ENCODE data around the gene PRDM4. TPM values are rescaled to one million over a fixed set of nuclear protein-coding genes. Genes with fewer than 3 reads are reported as not detected.

The PRDM4 gene
- total RNA-seq, 2 donors from 2014 or later = 32.7 to 36.0 TPM

GRCh38 chr12:107788281-107788680 lies 27.3 kb upstream of the PRDM4 start:
- TF ChIP-seq POLR2AphosphoS5 (IDR thresholded peaks at IDR 0.05) (no peak), CTCF (IDR thresholded peaks at IDR 0.05) (no peak), POLR2A (IDR thresholded peaks at IDR 0.05) (no peak)
- DNase-seq (ENCODE audit: low spot score) = no peak
- WGBS = 67% methylated on average over 2 of the region's 2 CpGs
- no peak overlapping the region for H3K27ac ChIP-seq
- H3K36me3 ChIP-seq = no peaks in the 10 kb centered on the region
- intact Hi-C loops (cut with DNase I) = no loop called here
- no peaks in the 10 kb centered on the region for H3K4me1 ChIP-seq (replicated peaks)
- no peaks in the 10 kb centered on the region for H3K27me3 ChIP-seq (replicated peaks; ENCODE audit: insufficient read depth)
- no peak overlapping the region for H3K4me3 ChIP-seq
- H3K9me3 ChIP-seq = no peaks in the 10 kb centered on the region

GRCh38 chr12:107783406-107784376 lies 22.8 kb upstream of the PRDM4 start:
- intact Hi-C loops (cut with DNase I) = no loop called here
- Histone ChIP-seq H3K27me3 (replicated peaks; ENCODE audit: insufficient read depth) (no peaks in the 10 kb centered on the region), H3K36me3 (no peaks in the 10 kb centered on the region), H3K9me3 (no peaks in the 10 kb centered on the region), H3K27ac (no peak overlapping the region), H3K4me3 (no peak overlapping the region), H3K4me1 (replicated peaks) (no peaks in the 10 kb centered on the region)
- 76% methylated on average over 6 of the region's 6 CpGs for WGBS
- DNase-seq (ENCODE audit: low spot score) = no peak
- TF ChIP-seq POLR2AphosphoS5 (IDR thresholded peaks at IDR 0.05) (no peak), POLR2A (IDR thresholded peaks at IDR 0.05) (no peak), CTCF (IDR thresholded peaks at IDR 0.05) (no peak)

- intact Hi-C loops (cut with DNase I) = no loop called here
- no peak for TF ChIP-seq POLR2AphosphoS5 (IDR thresholded peaks at IDR 0.05)
- TF ChIP-seq CTCF (IDR thresholded peaks at IDR 0.05) = no peak
- TF ChIP-seq POLR2A (IDR thresholded peaks at IDR 0.05) = no peak
- no peak overlapping the region for H3K4me3 ChIP-seq
- H3K4me1 ChIP-seq (replicated peaks) = no peaks in the 10 kb centered on the region
- H3K36me3 ChIP-seq = no peaks in the 10 kb centered on the region
- no peaks in the 10 kb centered on the region for H3K27me3 ChIP-seq (replicated peaks; ENCODE audit: insufficient read depth)
- H3K9me3 ChIP-seq = no peaks in the 10 kb centered on the region
- DNase-seq (ENCODE audit: low spot score) = no peak
- WGBS = 40% methylated on average over 2 of the region's 2 CpGs
- no peak overlapping the region for H3K27ac ChIP-seq
These were observed 21.1 kb upstream of the PRDM4 start for GRCh38 chr12:107782067-107782466.

GRCh38 chr12:107780298-107780697 lies 19.4 kb upstream of the PRDM4 start:
- Histone ChIP-seq H3K4me3 (no peak overlapping the region), H3K36me3 (no peaks in the 10 kb centered on the region), H3K4me1 (replicated peaks) (no peaks in the 10 kb centered on the region), H3K27ac (no peak overlapping the region), H3K27me3 (replicated peaks; ENCODE audit: insufficient read depth) (no peaks in the 10 kb centered on the region), H3K9me3 (no peaks in the 10 kb centered on the region)
- TF ChIP-seq POLR2AphosphoS5 (IDR thresholded peaks at IDR 0.05) = no peak
- TF ChIP-seq POLR2A (IDR thresholded peaks at IDR 0.05) = no peak
- no peak for DNase-seq (ENCODE audit: low spot score)
- WGBS = 43% methylated on average over 1 of the region's 1 CpG
- intact Hi-C loops (cut with DNase I) = no loop called here

DNA sequence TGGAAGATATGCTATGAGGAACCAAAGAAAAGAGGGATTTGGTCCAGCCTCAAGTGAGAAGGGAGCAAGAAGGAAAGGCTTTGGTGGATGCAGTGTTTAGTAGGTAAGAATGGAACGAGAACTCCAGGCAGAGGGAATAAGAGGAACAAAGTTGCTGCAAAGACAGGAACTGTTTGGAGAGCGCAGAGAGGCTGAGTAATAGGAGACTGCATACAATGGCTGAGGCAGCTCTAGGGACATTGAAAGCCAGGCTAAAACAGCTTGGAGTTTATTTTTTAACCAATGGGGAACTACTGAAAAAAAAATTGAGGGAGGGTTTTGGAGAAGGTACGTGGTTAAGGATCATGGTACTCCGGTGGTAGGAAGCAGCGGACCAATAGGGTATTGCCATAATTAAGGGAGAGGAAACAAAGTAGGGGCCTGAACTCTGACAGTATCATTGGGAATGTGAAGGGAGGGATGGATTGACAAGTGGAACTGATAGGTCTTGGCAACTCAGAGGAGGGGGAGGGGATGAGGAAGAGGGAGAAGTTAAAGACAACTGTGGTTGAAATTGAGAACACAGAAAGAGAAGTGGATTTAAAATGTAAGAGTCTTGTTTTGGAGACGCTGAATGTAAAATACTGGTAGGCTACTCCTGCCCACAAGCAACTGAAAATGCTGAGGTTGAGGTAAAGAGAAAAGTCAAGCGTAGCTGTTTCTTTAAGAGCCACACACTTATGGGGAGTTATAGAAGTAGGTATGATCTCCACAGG lies 18.3 kb upstream of the PRDM4 start:
- TF ChIP-seq CTCF (IDR thresholded peaks at IDR 0.05) (no peak), POLR2A (IDR thresholded peaks at IDR 0.05) (no peak), POLR2AphosphoS5 (IDR thresholded peaks at IDR 0.05) (no peak)
- Histone ChIP-seq H3K4me3 (no peak overlapping the region), H3K27ac (no peak overlapping the region), H3K27me3 (replicated peaks; ENCODE audit: insufficient read depth) (no peaks in the 10 kb centered on the region), H3K36me3 (no peaks in the 10 kb centered on the region), H3K4me1 (replicated peaks) (no peaks in the 10 kb centered on the region), H3K9me3 (no peaks in the 10 kb centered on the region)
- intact Hi-C loops (cut with DNase I) = no loop called here
- no peak for DNase-seq (ENCODE audit: low spot score)
- 75% methylated on average over 7 of the region's 7 CpGs for whole genome bisulfite sequencing
